ENCODE measurements around the gene SRGAP2. TPM values are rescaled to one million over a fixed set of nuclear protein-coding genes. Genes with fewer than 3 reads are reported as not detected.
"Not testable (repeated sequence)": the region's sequence is repeated elsewhere in the genome, so short reads cannot be mapped to it uniquely, and the experiment has no call there.

The SRGAP2 gene
- 33.3 and 50.3 TPM in 2 replicates for total RNA-seq (2012; rRNA removed)
- polyA plus RNA-seq (2012; rRNA removed) = 19.7 and 20.7 TPM in 2 replicates
- polyA plus RNA-seq (2012; cell fraction: cytosol; rRNA removed) = 8.1 and 12.3 TPM in 2 replicates
- 46.8 and 67.8 TPM in 2 replicates for polyA plus RNA-seq (2012; cell fraction: nucleus; rRNA removed; ENCODE audit: low replicate concordance)
- Bru-seq, nascent RNA = percentile 86 among the genes with signal in this experiment
- percentile 74 among the genes with signal in this experiment for BruChase-seq, experiment 1, labeled RNA remaining after a 6-hour chase
- BruChase-seq, experiment 2, labeled RNA remaining after a 2-hour chase = percentile 76 among the genes with signal in this experiment
- long read RNA-seq, partial matches to known transcripts = 4 of 14 reads
- long read RNA-seq, other reads (novel, unspliced or antisense) = 8 of 14 reads

- H4K20me1 ChIP-seq (ENCODE audit: insufficient read depth, low read length); H3K79me1 ChIP-seq (ENCODE audit: low read depth in 1 of 2, low read length in 2 of 2); H2BK120ac ChIP-seq (ENCODE audit: low read depth, low read length); intact Hi-C loops (cut with micrococcal nuclease); CTCF ChIA-PET; H3K23ac ChIP-seq (ENCODE audit: low read depth, low read length); H4K8ac ChIP-seq (ENCODE audit: low read depth in 2 of 2, low read length in 2 of 2); H2AK5ac ChIP-seq (ENCODE audit: low read depth, low read length); H3K4ac ChIP-seq (ENCODE audit: low read depth, low read length); H3K9me3 ChIP-seq (ENCODE audit: control insufficient read depth, insufficient read depth, low read length); H3K36me3 ChIP-seq (ENCODE audit: control insufficient read depth, insufficient read depth, low read length); H2BK15ac ChIP-seq (ENCODE audit: low read depth, low read length); H3K9me1 ChIP-seq (ENCODE audit: insufficient read depth, low read length); H2AFZ ChIP-seq (replicated peaks; ENCODE audit: low read length, poor library complexity); H2AK9ac ChIP-seq (replicated peaks; ENCODE audit: low read depth, low read length, poor library complexity); in situ Hi-C loops (cut with MboI; ENCODE audit: low sequenced_read_pairs); BruUV-seq (replicated peaks); dilution Hi-C loops (cut with HindIII; ENCODE audit: low sequenced_read_pairs, unreplicated experiment); H3K18ac ChIP-seq (ENCODE audit: low read depth, low read length); H3K14ac ChIP-seq (replicated peaks; ENCODE audit: low read depth, low read length); H4K91ac ChIP-seq (ENCODE audit: insufficient read depth, low read depth, low read length); H2BK20ac ChIP-seq (ENCODE audit: low read depth, low read length); H3K56ac ChIP-seq (ENCODE audit: extremely low read depth, insufficient read depth, low read length); H3K27me3 ChIP-seq (ENCODE audit: control insufficient read depth, insufficient read depth, low read length); POLR2A ChIA-PET (ENCODE audit: unreplicated experiment); H3K4me1 ChIP-seq (ENCODE audit: control insufficient read depth, insufficient read depth, low read length); H4K5ac ChIP-seq (ENCODE audit: low read depth, low read length): not testable (repeated sequence)
- H3K4me3 ChIP-seq (ENCODE audit: insufficient read depth, low read depth, low read length) = peak within 1 kb of the TSS; percentile 83
- H3K9ac ChIP-seq (ENCODE audit: low read depth, low read length) = peak within 1 kb of the TSS; percentile 91
- peak within 1 kb of the TSS; percentile 72 for H2BK5ac ChIP-seq (ENCODE audit: low read depth, low read length, poor library complexity, severe bottlenecking)
- WGBS, 2 experiments (ENCODE audit: extremely low coverage in 2 of 2, insufficient read length in 1 of 2) = no CpG with 5 or more reads among the region's 63 CpGs
- ATAC-seq (ENCODE audit: low read depth) (peak; percentile 38), DNase-seq (peak; percentile 55)
- H3K4me2 ChIP-seq (ENCODE audit: low read depth, low read length) = peak within 1 kb of the TSS; percentile 87
- peak within 1 kb of the TSS; percentile 91 for H3K27ac ChIP-seq (ENCODE audit: insufficient read depth, low read length)
These were observed at the start of gene SRGAP2 for GRCh38 chr1:206203364-206204158. Gene SRGAP2, plus strand, starts transcription at chr1:206203541. Its CDS starts 2,430 bp downstream, at chr1:206205971.

- H2AK9ac ChIP-seq (replicated peaks; ENCODE audit: low read depth, low read length, poor library complexity); H3K18ac ChIP-seq (ENCODE audit: low read depth, low read length); H3K14ac ChIP-seq (replicated peaks; ENCODE audit: low read depth, low read length); H2BK20ac ChIP-seq (ENCODE audit: low read depth, low read length); H3K27me3 ChIP-seq (ENCODE audit: control insufficient read depth, insufficient read depth, low read length); in situ Hi-C loops (cut with MboI; ENCODE audit: low sequenced_read_pairs); H3K9ac ChIP-seq (ENCODE audit: low read depth, low read length); POLR2A ChIA-PET (ENCODE audit: unreplicated experiment); H3K23ac ChIP-seq (ENCODE audit: low read depth, low read length); H4K5ac ChIP-seq (ENCODE audit: low read depth, low read length); H3K9me3 ChIP-seq (ENCODE audit: control insufficient read depth, insufficient read depth, low read length); H2AK5ac ChIP-seq (ENCODE audit: low read depth, low read length); H3K79me1 ChIP-seq (ENCODE audit: low read depth in 1 of 2, low read length in 2 of 2); H4K8ac ChIP-seq (ENCODE audit: low read depth in 2 of 2, low read length in 2 of 2); H3K27ac ChIP-seq (ENCODE audit: insufficient read depth, low read length); H3K4me3 ChIP-seq (ENCODE audit: insufficient read depth, low read depth, low read length); H3K9me1 ChIP-seq (ENCODE audit: insufficient read depth, low read length); H3K4me1 ChIP-seq (ENCODE audit: control insufficient read depth, insufficient read depth, low read length); dilution Hi-C loops (cut with HindIII; ENCODE audit: low sequenced_read_pairs, unreplicated experiment); H2AFZ ChIP-seq (replicated peaks; ENCODE audit: low read length, poor library complexity); H2BK15ac ChIP-seq (ENCODE audit: low read depth, low read length); H3K56ac ChIP-seq (ENCODE audit: extremely low read depth, insufficient read depth, low read length); H3K36me3 ChIP-seq (ENCODE audit: control insufficient read depth, insufficient read depth, low read length); CTCF ChIA-PET; H4K91ac ChIP-seq (ENCODE audit: insufficient read depth, low read depth, low read length); H3K4me2 ChIP-seq (ENCODE audit: low read depth, low read length); H4K20me1 ChIP-seq (ENCODE audit: insufficient read depth, low read length); H2BK5ac ChIP-seq (ENCODE audit: low read depth, low read length, poor library complexity, severe bottlenecking); BruUV-seq (replicated peaks); H3K4ac ChIP-seq (ENCODE audit: low read depth, low read length); intact Hi-C loops (cut with micrococcal nuclease); DNase-seq: not testable (repeated sequence)
- no CpG with 5 or more reads among the region's 10 CpGs for WGBS, 2 experiments (ENCODE audit: extremely low coverage in 2 of 2, insufficient read length in 1 of 2)
- 0 out of 2 replicates have a peak overlapping the region, but pooled peaks have one; percentile 32 for H2BK120ac ChIP-seq (ENCODE audit: low read depth, low read length)
- peak; percentile 96 for ATAC-seq (ENCODE audit: low read depth)
These were observed 35.9 kb upstream of the SRGAP2 start for GRCh38 chr1:206167350-206168029.

Data from IMR-90 (cell line).